ENCODE measurements around the gene TMEM141.

DNA sequence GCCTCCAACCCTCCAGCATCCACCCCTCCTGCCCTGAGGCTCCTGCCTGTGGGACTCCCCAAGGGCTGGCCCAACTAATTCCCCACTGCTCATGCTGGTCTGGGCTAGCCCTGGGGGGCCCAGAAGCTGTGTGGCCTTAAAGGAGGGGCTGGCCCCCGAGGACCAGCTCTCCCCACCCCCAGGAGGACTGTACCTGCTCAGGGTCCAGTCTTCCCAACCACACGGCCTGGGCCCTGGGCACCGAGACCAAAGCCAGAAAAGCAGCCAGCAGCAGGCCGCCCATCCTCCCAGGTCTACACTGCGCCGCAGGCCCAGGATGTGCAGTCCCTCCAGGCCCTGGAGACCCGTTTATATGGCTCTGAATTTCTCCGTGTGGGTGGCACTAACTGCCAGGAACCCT lies 42.9 kb upstream of the TMEM141 start, which contains the start of gene LCN6:
- TF ChIP-seq POLR2A (IDR thresholded peaks at IDR 0.05; ENCODE audit: extremely low read depth, insufficient read length) = no peak
- TF ChIP-seq, protein P1, sequence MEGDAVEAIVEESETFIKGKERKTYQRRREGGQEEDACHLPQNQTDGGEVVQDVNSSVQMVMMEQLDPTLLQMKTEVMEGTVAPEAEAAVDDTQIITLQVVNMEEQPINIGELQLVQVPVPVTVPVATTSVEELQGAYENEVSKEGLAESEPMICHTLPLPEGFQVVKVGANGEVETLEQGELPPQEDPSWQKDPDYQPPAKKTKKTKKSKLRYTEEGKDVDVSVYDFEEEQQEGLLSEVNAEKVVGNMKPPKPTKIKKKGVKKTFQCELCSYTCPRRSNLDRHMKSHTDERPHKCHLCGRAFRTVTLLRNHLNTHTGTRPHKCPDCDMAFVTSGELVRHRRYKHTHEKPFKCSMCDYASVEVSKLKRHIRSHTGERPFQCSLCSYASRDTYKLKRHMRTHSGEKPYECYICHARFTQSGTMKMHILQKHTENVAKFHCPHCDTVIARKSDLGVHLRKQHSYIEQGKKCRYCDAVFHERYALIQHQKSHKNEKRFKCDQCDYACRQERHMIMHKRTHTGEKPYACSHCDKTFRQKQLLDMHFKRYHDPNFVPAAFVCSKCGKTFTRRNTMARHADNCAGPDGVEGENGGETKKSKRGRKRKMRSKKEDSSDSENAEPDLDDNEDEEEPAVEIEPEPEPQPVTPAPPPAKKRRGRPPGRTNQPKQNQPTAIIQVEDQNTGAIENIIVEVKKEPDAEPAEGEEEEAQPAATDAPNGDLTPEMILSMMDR (IDR thresholded peaks at IDR 0.05; ENCODE audit: low read depth, low read length) = no peak

All from NB4 (cell line).